GM21619 (cell line): ENCODE data around the gene TRAF1.
A peak's percentile ranks its signal among the peaks of the same experiment; 100 is the strongest.
"Not testable (repeated sequence)": the region's sequence is repeated elsewhere in the genome, so short reads cannot be mapped to it uniquely, and the experiment has no call there.

Experiments
- ATAC-seq: cut with Tn5 transposase; IDR thresholded peaks from one replicate; pipeline ENCODE4 v1.9.1; 2021; ENCODE audit not compliant: unreplicated experiment

TRAF1 gene, protein sequence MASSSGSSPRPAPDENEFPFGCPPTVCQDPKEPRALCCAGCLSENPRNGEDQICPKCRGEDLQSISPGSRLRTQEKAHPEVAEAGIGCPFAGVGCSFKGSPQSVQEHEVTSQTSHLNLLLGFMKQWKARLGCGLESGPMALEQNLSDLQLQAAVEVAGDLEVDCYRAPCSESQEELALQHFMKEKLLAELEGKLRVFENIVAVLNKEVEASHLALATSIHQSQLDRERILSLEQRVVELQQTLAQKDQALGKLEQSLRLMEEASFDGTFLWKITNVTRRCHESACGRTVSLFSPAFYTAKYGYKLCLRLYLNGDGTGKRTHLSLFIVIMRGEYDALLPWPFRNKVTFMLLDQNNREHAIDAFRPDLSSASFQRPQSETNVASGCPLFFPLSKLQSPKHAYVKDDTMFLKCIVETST

DNA sequence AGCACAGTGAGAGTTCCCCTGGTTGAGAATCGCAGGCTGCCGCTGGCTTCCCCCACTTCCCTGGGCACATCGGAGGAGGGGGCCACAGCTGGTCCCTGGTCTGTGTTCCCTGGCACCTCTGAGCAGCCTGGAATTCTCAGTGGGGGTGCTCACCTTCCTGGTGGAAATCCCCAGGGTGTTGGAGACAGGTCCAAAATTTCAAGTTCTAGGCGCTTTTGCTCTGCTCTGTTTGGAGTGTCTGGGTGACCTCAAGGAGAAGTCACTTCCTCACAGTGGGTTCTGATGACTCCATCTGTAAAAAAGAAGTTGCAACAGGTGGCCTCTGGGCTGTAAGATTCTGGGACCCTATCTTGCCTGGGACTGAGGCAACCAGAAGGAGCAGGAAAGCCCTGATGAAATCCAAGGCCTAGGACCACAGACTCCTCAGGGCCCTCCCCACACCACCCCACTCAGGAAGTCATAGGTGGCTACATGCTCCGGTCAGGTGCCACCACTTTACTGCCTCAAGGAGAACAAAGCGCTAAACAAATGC lies at the start of gene TRAF1:
TSS of gene TRAF1 (minus strand) at position 400 of the 532 bp plus-strand sequence. CDS start 721 bp downstream, outside the sequence.
- ATAC-seq, result peak; percentile 10

DNA sequence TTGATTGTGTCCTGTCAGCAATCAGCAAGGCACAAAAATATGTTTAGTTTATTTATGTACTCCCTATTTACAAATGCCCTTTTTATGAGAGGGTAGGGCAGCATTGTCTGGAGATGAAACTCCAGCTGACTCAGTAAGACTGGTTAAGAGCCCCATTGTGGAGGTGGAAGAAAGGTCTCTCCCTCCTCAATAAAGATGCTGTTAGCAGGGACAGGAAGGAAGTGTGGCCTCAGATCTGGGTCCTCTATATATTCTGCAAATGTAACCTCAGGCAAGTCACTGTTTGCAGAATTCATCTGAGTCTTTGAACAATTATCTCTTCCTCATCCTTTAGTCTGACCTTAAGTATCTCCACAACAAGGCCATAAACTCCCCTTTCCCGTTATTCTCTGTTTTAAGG lies 48.3 kb upstream of the TRAF1 start:
- ATAC-seq, result no peak

DNA sequence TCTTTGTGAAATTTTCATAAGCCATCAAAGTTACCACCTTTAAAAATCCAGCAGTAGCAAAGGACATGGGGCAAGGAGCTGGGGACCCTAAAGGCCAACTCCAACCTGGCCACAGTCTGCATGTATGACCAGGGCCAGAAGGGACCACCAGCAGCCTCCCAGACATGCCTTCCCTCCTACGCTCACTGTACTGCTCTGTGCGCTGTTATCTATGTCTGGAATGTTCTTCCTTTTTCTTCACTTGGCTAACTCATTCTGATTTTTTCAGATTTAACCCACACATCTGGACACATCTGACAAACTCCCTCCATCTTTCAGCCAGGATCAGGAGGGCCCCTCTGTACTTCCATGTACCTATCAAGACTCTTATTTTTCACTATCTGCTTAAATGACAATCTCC lies 47.6 kb upstream of the TRAF1 start:
- ATAC-seq, result no peak

DNA sequence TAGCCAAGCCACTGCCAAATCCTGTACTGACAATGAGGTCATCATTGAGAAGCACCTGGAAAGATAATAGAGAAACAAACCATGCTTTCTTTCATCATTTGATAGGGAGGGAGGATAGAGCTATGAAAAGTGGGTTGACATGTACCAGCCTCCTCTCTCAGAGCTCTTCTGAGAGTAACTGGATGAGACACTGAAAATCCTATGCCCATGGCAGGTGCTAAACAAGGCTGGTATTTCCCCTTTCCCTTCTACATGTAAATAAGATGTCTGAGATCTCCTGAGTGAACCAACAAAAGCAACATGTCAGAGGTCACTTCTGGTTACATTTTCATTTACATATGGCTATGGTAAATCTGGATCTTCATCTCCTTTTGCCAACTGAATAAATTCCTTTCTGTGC lies 45.3 kb upstream of the TRAF1 start:
- no peak for ATAC-seq

DNA sequence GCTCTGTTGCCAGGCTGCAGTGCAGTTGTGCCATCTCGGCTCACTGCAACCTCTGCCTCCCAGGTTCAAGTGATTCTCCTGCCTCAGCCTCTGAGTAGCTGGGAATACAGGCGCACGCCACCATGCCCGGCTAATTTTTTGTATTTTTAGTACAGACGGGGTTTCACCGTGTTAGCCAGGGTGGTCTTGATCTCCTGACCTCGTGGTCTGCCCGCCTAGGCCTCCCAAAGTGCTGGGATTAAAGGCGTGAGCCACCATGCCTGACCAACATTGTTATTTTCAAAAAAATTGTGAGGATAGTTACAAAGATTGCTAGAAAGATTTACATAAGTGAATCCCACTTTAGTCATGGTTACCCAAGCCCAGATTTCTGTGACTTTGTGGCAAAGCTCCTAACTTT lies 44.9 kb upstream of the TRAF1 start:
- not testable (repeated sequence) for ATAC-seq

DNA sequence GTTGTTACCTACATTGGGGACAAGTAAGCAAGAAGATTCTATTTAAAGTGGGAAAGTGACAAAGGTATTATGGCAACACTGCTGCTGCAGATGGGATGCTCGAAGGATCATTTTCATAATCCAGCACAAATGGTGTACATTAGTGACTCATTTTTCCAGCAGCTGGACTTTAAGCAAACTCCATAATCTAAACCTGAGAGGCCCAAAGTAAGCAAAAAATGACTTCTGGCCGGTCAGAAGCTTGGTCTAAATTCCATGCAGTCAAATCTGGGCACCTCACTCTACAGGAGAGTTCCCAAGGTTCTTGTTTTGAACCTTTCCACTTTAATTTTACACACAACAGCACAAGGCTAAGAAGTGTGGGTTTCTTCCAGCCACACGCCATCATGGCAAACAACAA lies 43.6 kb upstream of the TRAF1 start:
- no peak for ATAC-seq

DNA sequence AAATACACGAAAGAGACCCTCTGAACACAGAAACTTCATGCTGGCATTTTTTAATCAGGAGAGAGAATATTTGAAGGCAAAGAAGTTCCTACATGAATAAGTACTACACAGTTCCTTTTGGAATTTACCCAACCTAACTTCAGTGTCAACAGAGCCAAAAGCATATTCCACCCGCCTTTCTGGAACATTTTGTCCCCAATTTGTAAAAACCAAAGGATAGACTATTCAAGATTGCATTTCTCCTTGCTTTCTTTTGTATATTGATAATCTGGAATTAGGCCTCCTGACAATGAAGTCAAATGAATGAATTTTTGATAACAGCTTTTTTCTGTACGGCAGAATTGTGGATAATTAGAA lies 39.4 kb upstream of the TRAF1 start:
- ATAC-seq, result no peak

DNA sequence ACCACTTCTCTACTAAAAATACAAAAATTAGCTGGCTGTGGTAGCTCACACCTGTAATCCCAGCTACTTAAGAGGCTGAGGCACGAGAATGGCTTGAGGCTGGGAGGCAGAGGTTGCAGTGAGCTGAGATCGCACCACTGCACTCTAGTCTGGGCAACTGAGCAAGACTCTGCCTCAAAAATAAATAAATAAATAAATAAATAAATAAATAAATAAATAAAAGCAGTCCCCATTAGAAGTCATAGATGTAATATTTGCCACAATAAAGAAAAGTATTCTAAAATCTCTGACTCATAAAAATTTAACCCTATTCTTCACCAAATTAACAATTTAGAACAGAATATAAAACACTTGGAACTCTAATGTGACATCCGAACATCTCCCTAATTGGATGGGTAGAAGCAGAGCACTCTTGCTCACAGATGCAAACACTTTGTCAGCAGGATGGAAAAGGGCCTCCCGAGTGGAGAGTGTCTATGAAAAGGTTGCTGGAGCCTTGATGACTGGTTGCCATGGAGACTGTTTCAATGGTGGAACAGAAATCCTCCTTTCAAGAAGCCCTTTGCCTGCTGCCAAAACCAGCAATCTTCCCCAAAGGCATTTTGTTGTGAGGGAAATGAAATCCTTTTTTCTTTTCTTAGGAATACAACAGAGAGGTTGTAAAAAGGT lies 38.9 kb upstream of the TRAF1 start:
- ATAC-seq, result no peak

DNA sequence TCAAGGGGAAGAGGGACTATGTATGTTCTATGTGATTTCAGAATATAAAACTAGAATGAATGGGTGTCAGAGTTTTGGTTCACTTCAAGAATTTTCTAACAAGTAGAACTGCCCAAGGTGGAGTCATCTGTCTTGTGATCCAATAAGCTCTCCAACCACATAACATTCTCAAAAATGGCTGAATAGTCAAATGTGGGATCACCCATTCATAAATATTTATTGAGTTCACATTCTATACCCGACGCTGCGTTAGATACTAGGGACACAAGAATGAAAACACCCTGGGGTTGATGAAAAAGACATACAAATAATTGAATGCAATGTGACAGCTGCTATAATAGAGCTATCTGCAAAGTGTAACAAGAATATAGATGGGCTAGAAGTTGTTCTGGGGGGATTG lies 35.3 kb upstream of the TRAF1 start:
- ATAC-seq, result no peak

DNA sequence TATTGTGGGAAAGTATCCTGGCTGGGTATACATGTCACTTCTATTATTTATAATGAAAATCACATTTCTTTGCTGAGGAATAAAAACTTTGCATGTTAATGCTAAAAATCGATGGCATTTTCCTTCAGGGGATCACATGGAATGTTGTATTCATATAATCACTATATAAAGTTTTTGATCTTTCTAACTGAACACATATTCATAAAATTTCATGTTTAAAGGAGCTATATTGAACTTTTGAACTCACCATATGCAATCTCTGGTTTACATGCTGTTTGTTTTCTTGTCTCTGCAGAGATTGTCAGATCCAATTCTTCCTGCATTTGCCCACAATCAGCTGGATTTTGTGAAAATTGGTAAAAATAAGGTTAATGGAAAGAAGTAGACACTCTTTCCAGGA lies 33.4 kb upstream of the TRAF1 start:
- ATAC-seq, result no peak

DNA sequence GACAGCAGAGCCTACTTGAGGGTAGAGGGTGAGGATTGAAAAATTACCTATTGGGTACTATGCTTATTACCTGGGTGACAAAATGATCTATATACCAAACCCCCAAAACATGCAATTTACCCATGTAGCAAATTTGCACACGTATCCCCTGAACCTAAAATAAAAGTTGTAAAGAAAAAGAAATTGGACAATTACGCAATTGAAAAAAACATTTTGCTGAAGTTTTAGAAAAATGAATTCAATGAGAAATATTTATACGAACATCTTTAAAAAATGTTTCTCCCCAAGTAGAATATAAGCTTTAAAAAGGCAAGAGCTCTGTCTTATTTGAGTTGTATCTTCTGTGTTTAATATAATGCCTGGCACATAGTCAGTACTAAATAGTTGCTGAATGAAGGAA lies 30.3 kb upstream of the TRAF1 start:
- ATAC-seq, result no peak

DNA sequence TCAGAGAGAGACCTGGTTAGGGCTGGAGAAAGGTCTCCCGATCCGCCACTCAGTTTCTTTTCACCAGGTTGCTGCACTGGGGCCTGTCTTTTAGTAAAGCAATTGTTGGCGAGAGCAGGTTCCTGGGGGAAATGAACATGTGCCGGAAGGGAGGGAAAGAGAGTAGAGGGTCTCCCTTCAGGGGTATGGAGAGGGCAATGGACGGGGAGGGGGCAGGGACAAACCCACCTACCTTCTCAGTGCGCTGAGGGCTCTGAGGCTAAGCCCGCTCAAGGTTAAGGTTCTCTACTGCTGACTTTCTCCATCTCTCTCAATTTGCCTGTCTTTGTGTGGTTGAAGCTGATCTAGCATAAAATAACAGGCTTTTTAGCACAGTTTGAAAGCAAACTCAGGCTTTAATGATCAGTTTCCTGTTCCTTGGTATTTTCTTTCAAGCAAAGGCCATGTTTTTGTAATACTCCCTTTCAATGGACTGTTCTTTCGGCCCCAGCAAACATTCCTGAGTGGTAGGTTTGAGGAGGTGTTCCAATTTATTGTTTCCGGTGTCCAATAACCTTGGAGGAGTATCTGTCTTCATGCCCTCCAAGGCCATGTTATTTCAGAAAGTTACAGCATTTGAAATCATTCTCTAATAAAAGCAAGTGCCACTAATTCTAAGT lies 25.5 kb upstream of the TRAF1 start:
- ATAC-seq, result no peak

DNA sequence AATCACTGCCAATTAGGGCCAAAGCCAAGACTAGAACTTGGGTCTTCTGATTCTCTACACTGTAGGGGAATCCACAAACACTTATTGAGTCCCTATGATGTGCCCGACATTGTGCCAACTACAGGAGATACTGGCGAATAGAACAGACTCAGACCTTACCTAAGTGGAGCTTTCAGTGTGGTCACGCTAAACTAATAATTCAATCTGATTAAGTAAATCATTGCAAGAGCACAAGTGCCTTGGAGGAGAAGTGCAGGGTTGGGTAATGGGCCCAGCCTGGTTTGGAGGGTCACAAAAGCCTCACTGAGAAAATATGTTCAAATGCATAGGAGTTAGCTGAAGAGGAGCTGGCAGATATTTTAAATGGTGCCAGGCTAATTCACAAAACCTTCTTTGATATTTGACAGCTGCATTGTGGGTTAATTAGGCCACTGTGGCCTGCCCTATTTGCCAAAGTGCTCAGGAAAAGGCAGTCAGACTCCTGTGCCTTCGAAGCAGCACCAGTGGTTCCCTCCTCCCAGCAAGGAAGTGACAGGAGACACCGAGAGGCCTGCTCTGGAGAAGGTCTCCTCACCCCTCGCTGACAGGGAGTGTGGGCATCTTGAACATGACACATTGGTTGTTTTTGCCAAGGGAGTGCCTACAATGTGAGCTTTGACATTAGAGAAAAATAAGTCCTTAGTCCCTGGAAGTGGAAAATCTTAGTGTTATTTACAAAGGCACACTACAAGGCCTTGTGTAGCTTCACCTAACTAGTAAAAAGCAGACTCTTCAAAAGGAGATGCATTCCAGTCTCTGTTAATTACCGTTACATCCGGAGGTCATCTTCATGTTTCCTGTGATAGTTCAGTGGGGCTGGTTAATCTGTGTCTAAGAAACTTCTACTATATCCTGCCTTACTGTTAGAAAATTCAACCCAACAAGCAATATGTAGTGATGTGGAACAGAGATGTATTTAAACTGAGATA lies 24.1 kb upstream of the TRAF1 start:
- ATAC-seq, result no peak

DNA sequence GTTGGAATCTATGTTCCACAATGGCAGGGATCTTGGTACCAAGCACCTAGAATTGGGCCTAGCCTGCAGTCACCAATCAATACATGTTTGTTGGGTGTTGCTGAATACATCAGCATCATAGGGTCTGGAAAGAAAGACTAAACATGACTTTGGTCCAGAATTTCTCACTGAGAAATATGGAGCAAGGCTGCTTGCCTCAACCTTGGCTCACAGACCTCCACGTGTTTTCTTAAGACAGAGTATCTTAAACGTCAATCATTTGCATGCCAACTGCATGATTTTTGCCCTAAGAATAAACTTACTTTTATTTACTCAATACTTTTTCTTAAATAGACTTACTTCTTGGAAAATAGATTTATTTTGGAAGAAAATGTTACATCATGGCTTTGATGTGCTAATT lies 22.7 kb upstream of the TRAF1 start:
- ATAC-seq, result no peak

DNA sequence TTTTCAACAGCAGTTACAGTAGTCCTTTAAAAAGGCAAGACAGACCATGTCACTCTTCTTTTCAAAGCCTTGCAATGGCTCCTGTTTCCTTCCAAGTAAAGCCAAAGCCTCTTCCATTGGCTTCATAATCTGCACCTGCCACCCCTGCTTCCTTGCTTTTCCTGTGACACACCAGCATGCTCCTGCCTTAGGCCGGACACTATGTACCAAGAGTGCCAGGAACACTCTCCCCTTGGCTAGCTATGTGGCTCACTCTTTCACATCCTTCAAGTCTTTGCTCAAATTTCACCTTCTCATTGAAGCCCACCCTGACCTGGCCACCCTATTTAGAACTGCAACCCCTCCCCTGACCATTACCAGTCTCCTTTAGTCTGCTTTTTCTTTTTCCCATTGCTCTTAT lies 22.2 kb upstream of the TRAF1 start:
- ATAC-seq, result no peak

DNA sequence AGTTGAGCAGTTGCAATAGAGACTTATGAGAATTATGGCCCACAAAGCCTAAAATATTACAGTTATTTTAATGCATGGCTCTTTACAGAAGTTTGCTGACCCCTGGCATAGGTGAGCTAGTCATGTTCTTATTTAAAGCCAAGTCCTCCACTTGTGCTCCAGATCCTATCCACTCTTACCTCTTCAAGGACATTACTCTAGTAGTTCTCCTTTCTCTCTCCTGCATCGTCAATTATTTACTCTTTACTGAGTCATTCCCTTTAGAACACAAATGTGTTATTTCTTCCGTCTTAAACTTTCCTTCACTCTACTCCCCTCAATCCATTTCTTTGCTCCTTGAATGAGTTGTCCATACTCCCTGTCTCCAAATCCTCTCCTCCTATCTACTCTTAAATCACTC lies 20.6 kb upstream of the TRAF1 start:
- no peak for ATAC-seq

DNA sequence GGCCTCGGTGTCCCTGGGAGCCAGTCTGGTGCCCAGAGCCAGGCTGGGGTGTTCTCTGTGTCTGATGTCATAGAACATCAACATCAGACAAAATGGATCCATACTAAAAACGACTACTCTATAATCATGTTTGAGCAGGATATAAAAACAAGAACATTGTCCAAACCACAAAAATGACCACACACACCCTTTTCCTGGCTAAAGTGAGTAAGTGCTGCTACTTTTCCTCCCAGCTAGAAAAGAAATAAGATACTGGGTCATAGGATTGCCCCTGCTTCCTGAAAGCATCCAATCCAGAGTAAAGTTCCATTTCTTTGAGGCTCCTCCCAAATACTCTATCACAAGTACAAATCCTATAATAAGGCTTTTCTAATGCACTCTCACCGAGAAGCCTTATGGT lies 19.7 kb upstream of the TRAF1 start:
- no peak for ATAC-seq

DNA sequence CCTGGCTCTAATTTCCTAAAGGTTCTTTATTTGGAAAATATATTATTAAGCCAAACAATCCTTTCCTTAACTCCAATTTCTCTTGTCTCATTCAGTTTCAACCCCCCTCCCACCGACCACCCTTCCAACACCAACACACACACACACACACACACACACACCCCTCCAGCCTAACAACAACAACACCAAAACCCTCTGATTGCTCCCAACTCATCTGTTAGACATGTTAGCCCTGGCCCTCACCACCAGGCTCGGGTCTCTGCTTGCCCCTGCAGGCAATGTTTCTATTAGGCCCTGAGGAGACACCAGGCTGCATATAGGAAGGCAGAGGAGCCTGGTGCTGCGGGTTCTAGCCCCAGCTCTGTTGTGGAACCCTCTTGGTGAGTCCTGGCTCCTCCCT lies 18.4 kb upstream of the TRAF1 start:
- no peak for ATAC-seq

DNA sequence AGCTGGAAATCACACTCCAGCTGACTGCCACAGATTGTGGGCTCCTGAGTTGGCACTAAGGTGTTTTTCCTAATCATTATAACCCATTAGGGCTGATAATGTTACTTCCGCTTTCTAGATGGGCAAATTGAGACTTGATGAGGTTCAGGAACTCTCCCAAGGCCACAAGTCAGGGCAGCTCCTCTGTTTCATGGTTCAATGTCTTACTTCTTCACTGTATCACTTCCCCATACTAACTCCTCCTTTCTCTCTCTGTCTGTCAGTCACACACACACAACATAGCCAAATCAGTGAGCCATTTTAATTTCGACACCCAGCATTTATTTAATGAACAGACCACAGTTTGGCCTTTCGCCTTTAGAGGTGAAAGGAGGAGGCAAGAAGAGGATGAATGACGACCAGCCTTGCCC lies 17.8 kb upstream of the TRAF1 start:
- ATAC-seq, result peak; percentile 100

DNA sequence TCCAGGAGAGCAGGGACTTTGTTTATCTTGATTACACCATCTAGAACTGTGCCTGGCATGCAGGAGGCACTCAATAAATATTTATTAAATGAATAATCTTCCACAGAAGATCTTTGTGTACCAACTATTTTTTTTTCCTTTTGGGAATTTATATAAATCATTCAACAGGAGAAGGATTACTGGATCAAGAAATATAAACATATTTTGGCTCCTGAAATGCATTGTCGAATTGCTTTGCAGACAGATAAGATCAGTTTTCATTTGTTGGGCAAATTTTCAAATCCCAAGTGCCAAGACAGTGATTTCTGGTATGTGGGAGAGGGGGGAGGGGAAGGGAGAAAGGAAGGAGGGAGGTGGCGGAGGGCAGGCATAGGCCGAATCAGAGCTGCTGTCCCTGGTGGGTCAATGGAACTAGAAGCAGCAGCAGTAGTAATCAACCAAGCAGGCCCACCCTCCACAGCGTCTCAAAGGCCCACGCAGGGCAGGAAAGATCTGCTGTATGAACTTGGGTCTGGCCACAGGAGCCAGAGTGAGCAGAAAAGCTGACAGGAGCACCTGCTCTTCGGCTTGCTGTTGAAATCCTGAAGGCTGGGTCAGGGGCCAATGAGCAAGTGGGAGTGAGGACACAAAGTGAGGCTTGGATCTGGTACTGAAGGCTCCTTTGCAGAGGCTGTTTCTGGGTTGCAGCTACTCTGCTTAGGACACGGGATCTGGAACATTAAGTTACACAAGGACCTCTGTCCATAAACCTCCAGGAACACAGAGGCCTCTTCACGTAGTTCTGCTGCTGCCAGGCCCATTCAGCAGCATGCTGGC lies 15.8 kb upstream of the TRAF1 start:
- no peak for ATAC-seq
